ENCODE measurements around the gene ANAPC16. TPM values are rescaled to one million over a fixed set of nuclear protein-coding genes. Genes with fewer than 3 reads are reported as not detected.

ANAPC16 gene
- total RNA-seq, 6 experiments from 2014 or later = 38.6 to 79.2 (median 51.3) TPM

GRCh38 chr10:72186982-72187330, 28.9 kb upstream of the ANAPC16 start:
- ATAC-seq (peak in 1 of 4 donors; percentile 24), DNase-seq (no peak)
- H3K4me1 ChIP-seq = no peaks in the 10 kb centered on the region
- TF ChIP-seq, protein P1, sequence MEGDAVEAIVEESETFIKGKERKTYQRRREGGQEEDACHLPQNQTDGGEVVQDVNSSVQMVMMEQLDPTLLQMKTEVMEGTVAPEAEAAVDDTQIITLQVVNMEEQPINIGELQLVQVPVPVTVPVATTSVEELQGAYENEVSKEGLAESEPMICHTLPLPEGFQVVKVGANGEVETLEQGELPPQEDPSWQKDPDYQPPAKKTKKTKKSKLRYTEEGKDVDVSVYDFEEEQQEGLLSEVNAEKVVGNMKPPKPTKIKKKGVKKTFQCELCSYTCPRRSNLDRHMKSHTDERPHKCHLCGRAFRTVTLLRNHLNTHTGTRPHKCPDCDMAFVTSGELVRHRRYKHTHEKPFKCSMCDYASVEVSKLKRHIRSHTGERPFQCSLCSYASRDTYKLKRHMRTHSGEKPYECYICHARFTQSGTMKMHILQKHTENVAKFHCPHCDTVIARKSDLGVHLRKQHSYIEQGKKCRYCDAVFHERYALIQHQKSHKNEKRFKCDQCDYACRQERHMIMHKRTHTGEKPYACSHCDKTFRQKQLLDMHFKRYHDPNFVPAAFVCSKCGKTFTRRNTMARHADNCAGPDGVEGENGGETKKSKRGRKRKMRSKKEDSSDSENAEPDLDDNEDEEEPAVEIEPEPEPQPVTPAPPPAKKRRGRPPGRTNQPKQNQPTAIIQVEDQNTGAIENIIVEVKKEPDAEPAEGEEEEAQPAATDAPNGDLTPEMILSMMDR (IDR thresholded peaks at IDR 0.05) = no peak
- TF ChIP-seq POLR2A (IDR thresholded peaks at IDR 0.05) = no peak
- intact Hi-C loops (cut with DNase I) = no loop called here
- 62% methylated on average over 3 of the region's 3 CpGs for WGBS (ENCODE audit: insufficient coverage, low coverage, low lambda C conversion rate, missing lambda C conversion rate)
- no peaks in the 10 kb centered on the region for H3K27me3 ChIP-seq
- H3K4me3 ChIP-seq = no peak overlapping the region
- peak overlapping the region; percentile 48 to 75 (median 62) for H3K27ac ChIP-seq
- no peaks in the 10 kb centered on the region for H3K36me3 ChIP-seq
- no peaks in the 10 kb centered on the region for H3K9me3 ChIP-seq

- no CpG with 5 or more reads among the region's 2 CpGs for WGBS (ENCODE audit: insufficient coverage, low coverage, low lambda C conversion rate, missing lambda C conversion rate)
- Histone ChIP-seq H3K27ac (no peak overlapping the region), H3K36me3 (peaks cover 0 to 26% (median 0%) of the 10 kb centered on the region in 4 donors), H3K9me3 (no peaks in the 10 kb centered on the region), H3K4me1 (no peaks in the 10 kb centered on the region), H3K4me3 (no peak overlapping the region), H3K27me3 (no peaks in the 10 kb centered on the region)
- ATAC-seq (no peak), DNase-seq (no peak)
- intact Hi-C loops (cut with DNase I) = no loop called here
- no peak for TF ChIP-seq POLR2A (IDR thresholded peaks at IDR 0.05)
- TF ChIP-seq, protein P1 (IDR thresholded peaks at IDR 0.05) = no peak
These were observed 20.9 kb upstream of the ANAPC16 start for GRCh38 chr10:72194949-72195348.

GRCh38 chr10:72200883-72201282, 14.9 kb upstream of the ANAPC16 start:
- Histone ChIP-seq H3K4me1 (no peaks in the 10 kb centered on the region), H3K4me3 (no peak overlapping the region), H3K36me3 (peaks cover 0 to 40% (median 0%) of the 10 kb centered on the region in 4 donors), H3K9me3 (no peaks in the 10 kb centered on the region), H3K27me3 (no peaks in the 10 kb centered on the region), H3K27ac (no peak overlapping the region)
- TF ChIP-seq, protein P1 (IDR thresholded peaks at IDR 0.05) = no peak
- no peak for TF ChIP-seq POLR2A (IDR thresholded peaks at IDR 0.05)
- DNase-seq (no peak), ATAC-seq (no peak)
- intact Hi-C loops (cut with DNase I) = no loop called here
- 98% methylated on average over 3 of the region's 3 CpGs for WGBS (ENCODE audit: insufficient coverage, low coverage, low lambda C conversion rate, missing lambda C conversion rate)

- no peak for TF ChIP-seq POLR2A (IDR thresholded peaks at IDR 0.05)
- TF ChIP-seq, protein P1 (IDR thresholded peaks at IDR 0.05) = no peak
- DNase-seq = no peak
- Histone ChIP-seq H3K27me3 (no peaks in the 10 kb centered on the region), H3K9me3 (no peaks in the 10 kb centered on the region), H3K27ac (no peak overlapping the region), H3K4me1 (no peaks in the 10 kb centered on the region), H3K36me3 (peaks cover 0 to 36% (median 0%) of the 10 kb centered on the region in 4 donors), H3K4me3 (no peak overlapping the region)
- ATAC-seq = no peak
- 100% methylated on average over 5 of the region's 5 CpGs for WGBS (ENCODE audit: insufficient coverage, low coverage, low lambda C conversion rate, missing lambda C conversion rate)
- intact Hi-C loops (cut with DNase I) = no loop called here
These were observed 14.5 kb upstream of the ANAPC16 start for GRCh38 chr10:72201293-72201692.

GRCh38 chr10:72204296-72204695, 11.5 kb upstream of the ANAPC16 start:
- 83% methylated on average over 9 of the region's 9 CpGs for WGBS (ENCODE audit: insufficient coverage, low coverage, low lambda C conversion rate, missing lambda C conversion rate)
- TF ChIP-seq POLR2A (IDR thresholded peaks at IDR 0.05) = no peak
- TF ChIP-seq, protein P1 (IDR thresholded peaks at IDR 0.05) = no peak
- DNase-seq = no peak
- Histone ChIP-seq H3K4me3 (no peak overlapping the region), H3K27me3 (no peaks in the 10 kb centered on the region), H3K27ac (no peak overlapping the region), H3K4me1 (no peaks in the 10 kb centered on the region), H3K9me3 (no peaks in the 10 kb centered on the region), H3K36me3 (peaks cover 0 to 34% (median 0%) of the 10 kb centered on the region in 4 donors)
- intact Hi-C loops (cut with DNase I) = no loop called here
- no peak for ATAC-seq
